OCI-LY1 (cell line): ENCODE measurements around the gene AGMO.

Experiments used
- H2AFZ ChIP-seq: fragments of 200-600 bp; sonication (generic), shearing (Covaris generic); 2 replicates; pipeline ENCODE4 v1.6.0; 2014; ENCODE audit warnings: antibody characterized with exemption, mild to moderate bottlenecking, low read length
- H3F3A ChIP-seq: fragments of 200-600 bp; sonication (generic), shearing (Covaris generic); 2 replicates; pipeline ENCODE4 v1.6.0; 2014; ENCODE audit warnings: mild to moderate bottlenecking, antibody characterized with exemption, low read length, moderate library complexity; ENCODE audit not compliant: insufficient read depth
- H3K27ac ChIP-seq: fragments of 200-600 bp; sonication (generic); 2 replicates; pipeline ENCODE4 v1.5.1; 2014; ENCODE audit warnings: low read length, mixed run types, mild to moderate bottlenecking, low read depth; ENCODE audit not compliant: poor library complexity, severe bottlenecking
- H3K27me3 ChIP-seq: fragments of 200-600 bp; sonication (generic); 2 replicates; pipeline ENCODE4 v1.6.0; 2014; ENCODE audit warnings: antibody characterized with exemption, mild to moderate bottlenecking, low read length, moderate library complexity; ENCODE audit not compliant: insufficient read depth
- H3K36me3 ChIP-seq: fragments of 200-600 bp; sonication (generic); 2 replicates; pipeline ENCODE4 v1.6.1; 2014; ENCODE audit warnings: mild to moderate bottlenecking, antibody characterized with exemption, low read length, moderate library complexity, mixed read lengths; ENCODE audit not compliant: insufficient read depth
- H3K4me1 ChIP-seq: fragments of 200-600 bp; sonication (generic); 2 replicates; pipeline ENCODE4 v1.5.1; 2014; ENCODE audit warnings: mild to moderate bottlenecking, low read length, moderate library complexity; ENCODE audit not compliant: insufficient read depth, severe bottlenecking
- H3K4me2 ChIP-seq: fragments of 200-600 bp; sonication (generic), shearing (Covaris generic); 2 replicates; pipeline ENCODE4 v1.6.1; 2014; ENCODE audit warnings: low read length
- H3K4me3 ChIP-seq: fragments of 200-600 bp; sonication (generic); 2 replicates; pipeline ENCODE4 v1.5.1; 2014; ENCODE audit warnings: low read length, low read depth, mild to moderate bottlenecking, mixed read lengths; ENCODE audit not compliant: poor library complexity, severe bottlenecking
- H3K79me2 ChIP-seq: fragments of 200-600 bp; shearing (Covaris generic); 2 replicates; pipeline ENCODE4 v1.6.1; 2016; ENCODE audit warnings: mixed run types, low read length, mixed read lengths; ENCODE audit not compliant: insufficient read depth
- H3K9ac ChIP-seq: fragments of 200-600 bp; sonication (generic), shearing (Covaris generic); 2 replicates; pipeline ENCODE4 v1.6.1; 2014; ENCODE audit warnings: mild to moderate bottlenecking, low read length, mixed read lengths
- H3K9me2 ChIP-seq: fragments of 200-600 bp; sonication (generic), shearing (Covaris generic); 2 replicates; pipeline ENCODE4 v1.6.1; 2014; ENCODE audit warnings: low read depth, mild to moderate bottlenecking, low read length, mixed read lengths
- H3K9me3 ChIP-seq: fragments of 200-600 bp; shearing (Covaris generic); 2 replicates; pipeline ENCODE4 v1.6.1; 2014; ENCODE audit warnings: low read length, mixed read lengths
- H4K20me1 ChIP-seq: fragments of 200-600 bp; sonication (generic), shearing (Covaris generic); 2 replicates; pipeline ENCODE4 v1.6.0; 2016; ENCODE audit warnings: mild to moderate bottlenecking, low read length; ENCODE audit not compliant: insufficient read depth
- CTCF ChIP-seq: fragments of 200-600 bp; sonication (generic), shearing (Covaris generic); IDR thresholded peaks from 2 replicates; pipeline ENCODE4 v1.5.1; 2017; ENCODE audit warnings: mild to moderate bottlenecking, antibody characterized with exemption, low read length, moderate library complexity, mixed read lengths
- EZH2 ChIP-seq: fragments of 200-600 bp; sonication (generic), shearing (Covaris generic); IDR thresholded peaks from 2 replicates; pipeline ENCODE4 v1.8.0; 2017; ENCODE audit warnings: borderline replicate concordance, mixed run types, mild to moderate bottlenecking, antibody characterized with exemption, low read length, moderate library complexity, mixed read lengths

The AGMO gene

GRCh38 chr7:15491361-15491760 lies 70.5 kb downstream of the AGMO start:
- no peaks in the 10 kb centered on the region for H3K79me2 ChIP-seq

GRCh38 chr7:15490291-15490690 lies 71.5 kb downstream of the AGMO start:
- H3K4me1 ChIP-seq = no peaks in the 10 kb centered on the region
- no peaks in the 10 kb centered on the region for H3K36me3 ChIP-seq
- no peaks in the 10 kb centered on the region for H3F3A ChIP-seq
- H3K9ac ChIP-seq = no peak overlapping the region
- H3K27me3 ChIP-seq = no peaks in the 10 kb centered on the region
- no peak for TF ChIP-seq CTCF
- TF ChIP-seq EZH2 = no peak
- no peak overlapping the region for H3K27ac ChIP-seq
- H3K4me2 ChIP-seq = no peak overlapping the region
- H3K79me2 ChIP-seq = no peaks in the 10 kb centered on the region
- peaks cover 3% of the 10 kb centered on the region; the same call in 1 of the 2 replicates for H4K20me1 ChIP-seq
- no peak overlapping the region for H2AFZ ChIP-seq
- no peak overlapping the region for H3K4me3 ChIP-seq
- no peaks in the 10 kb centered on the region for H3K9me3 ChIP-seq
- no peaks in the 10 kb centered on the region for H3K9me2 ChIP-seq

More at GRCh38 chr7:15491361-15491760, 70.5 kb downstream of the AGMO start:
- Histone ChIP-seq H3K4me1 (no peaks in the 10 kb centered on the region), H3K9me3 (no peaks in the 10 kb centered on the region), H3K4me2 (no peak overlapping the region), H3K27me3 (no peaks in the 10 kb centered on the region), H3K9ac (no peak overlapping the region), H3K9me2 (no peaks in the 10 kb centered on the region), H2AFZ (no peak overlapping the region), H3K36me3 (no peaks in the 10 kb centered on the region), H3K27ac (no peak overlapping the region), H4K20me1 (peaks cover 3% of the 10 kb centered on the region; the same call in 1 of the 2 replicates), H3K4me3 (no peak overlapping the region), H3F3A (no peaks in the 10 kb centered on the region)
- TF ChIP-seq CTCF (no peak), EZH2 (no peak)

- H3K4me2 ChIP-seq = no peak overlapping the region
- no peaks in the 10 kb centered on the region for H3K9me2 ChIP-seq
- no peaks in the 10 kb centered on the region for H3F3A ChIP-seq
- no peaks in the 10 kb centered on the region for H3K27me3 ChIP-seq
- H2AFZ ChIP-seq = no peak overlapping the region
- H3K9ac ChIP-seq = no peak overlapping the region
- no peak overlapping the region for H3K4me3 ChIP-seq
- H3K9me3 ChIP-seq = no peaks in the 10 kb centered on the region
- no peaks in the 10 kb centered on the region for H3K36me3 ChIP-seq
- TF ChIP-seq CTCF (no peak), EZH2 (no peak)
- peaks cover 3% of the 10 kb centered on the region; the same call in 1 of the 2 replicates for H4K20me1 ChIP-seq
- no peaks in the 10 kb centered on the region for H3K4me1 ChIP-seq
- no peaks in the 10 kb centered on the region for H3K79me2 ChIP-seq
- no peak overlapping the region for H3K27ac ChIP-seq
These were observed 72.0 kb downstream of the AGMO start for GRCh38 chr7:15489861-15490260.
